Vagina (tissue), 2 donors: ENCODE results near the gene JPT2. TPM values are rescaled to one million over a fixed set of nuclear protein-coding genes. Genes with fewer than 3 reads are reported as not detected.

Experiments
- DNase-seq, 2 donors: peaks; one replicate each; pipeline ENCODE4 v3.0.0-alpha.2; 2017; ENCODE audit errors: extremely low spot score in 2 of 2
- H3K27ac ChIP-seq: fragments of 200-600 bp; sonication (generic); one replicate; pipeline ENCODE4 v1.5.1; 2019
- H3K27me3 ChIP-seq: fragments of 200-600 bp; sonication (generic); one replicate; pipeline ENCODE4 v1.5.1; 2019
- H3K36me3 ChIP-seq, 2 donors: fragments of 200-600 bp; sonication (generic); one replicate each; pipeline ENCODE4 v1.5.1; 2017 to 2019
- H3K4me1 ChIP-seq: fragments of 200-600 bp; sonication (generic); one replicate; pipeline ENCODE4 v1.5.1; 2019
- H3K4me3 ChIP-seq, 2 donors: fragments of 200-600 bp; sonication (generic); 1 replicate in 1 of 2; 2 replicates in 1 of 2; pipeline ENCODE4 v1.5.1; 2016 to 2019
- H3K9me3 ChIP-seq: fragments of 200-600 bp; sonication (generic); one replicate; pipeline ENCODE4 v1.5.1; 2019
- POLR2A ChIP-seq, 2 donors: fragments of 450-650 bp; IDR thresholded peaks; one replicate each; pipeline ENCODE4 v1.6.1; 2017; ENCODE audit warnings: antibody characterized with exemption in 2 of 2, mild to moderate bottlenecking in 2 of 2, moderate library complexity in 2 of 2
- POLR2AphosphoS5 ChIP-seq, 2 donors: sonication (generic); formaldehyde crosslinking; IDR thresholded peaks; one replicate each; pipeline ENCODE4 v1.9.0; 2017; ENCODE audit warnings: antibody characterized with exemption in 2 of 2, mild to moderate bottlenecking in 2 of 2, low read depth in 1 of 2; ENCODE audit not compliant: insufficient read depth in 1 of 2
- intact Hi-C: fragments of 100-400 bp; cut with DNase I; formaldehyde crosslinking; loops from one replicate; pipeline ENCODE4 v1.15.1; 2023
- total RNA-seq: library from RNA; depleted of rRNA; stranded (reverse); fragments of >200 nt; gene quantifications from one replicate; pipeline ENCODE4 v1.2.3, GENCODE V29; 2016
- TF ChIP-seq, protein P1 (sequence below), 3 experiments: fragments of 450-650 bp in 2 of 3; fragments of 200-600 bp in 1 of 3; sonication (generic) in 1 of 3; IDR thresholded peaks; one replicate each; pipeline ENCODE4 v1.5.1; 2017 to 2019; ENCODE audit warnings: antibody characterized with exemption in 3 of 3, mild to moderate bottlenecking in 2 of 3, moderate library complexity in 2 of 3

Gene JPT2
- total RNA-seq, 1 donor from 2014 or later = 19.9 TPM

GRCh38 chr16:1655269-1655807 is 22.7 kb upstream of the JPT2 start:
- no peak overlapping the region for H3K27ac ChIP-seq
- TF ChIP-seq POLR2AphosphoS5 (IDR thresholded peaks at IDR 0.05; ENCODE audit: insufficient read depth in 1 of 2, low read depth in 1 of 2) (no peak), POLR2A (IDR thresholded peaks at IDR 0.05) (no peak)
- TF ChIP-seq, protein P1, sequence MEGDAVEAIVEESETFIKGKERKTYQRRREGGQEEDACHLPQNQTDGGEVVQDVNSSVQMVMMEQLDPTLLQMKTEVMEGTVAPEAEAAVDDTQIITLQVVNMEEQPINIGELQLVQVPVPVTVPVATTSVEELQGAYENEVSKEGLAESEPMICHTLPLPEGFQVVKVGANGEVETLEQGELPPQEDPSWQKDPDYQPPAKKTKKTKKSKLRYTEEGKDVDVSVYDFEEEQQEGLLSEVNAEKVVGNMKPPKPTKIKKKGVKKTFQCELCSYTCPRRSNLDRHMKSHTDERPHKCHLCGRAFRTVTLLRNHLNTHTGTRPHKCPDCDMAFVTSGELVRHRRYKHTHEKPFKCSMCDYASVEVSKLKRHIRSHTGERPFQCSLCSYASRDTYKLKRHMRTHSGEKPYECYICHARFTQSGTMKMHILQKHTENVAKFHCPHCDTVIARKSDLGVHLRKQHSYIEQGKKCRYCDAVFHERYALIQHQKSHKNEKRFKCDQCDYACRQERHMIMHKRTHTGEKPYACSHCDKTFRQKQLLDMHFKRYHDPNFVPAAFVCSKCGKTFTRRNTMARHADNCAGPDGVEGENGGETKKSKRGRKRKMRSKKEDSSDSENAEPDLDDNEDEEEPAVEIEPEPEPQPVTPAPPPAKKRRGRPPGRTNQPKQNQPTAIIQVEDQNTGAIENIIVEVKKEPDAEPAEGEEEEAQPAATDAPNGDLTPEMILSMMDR (IDR thresholded peaks at IDR 0.05) = no peak
- no peaks in the 10 kb centered on the region for H3K27me3 ChIP-seq

GRCh38 chr16:1655909-1656807 is 21.9 kb upstream of the JPT2 start:
- no peaks in the 10 kb centered on the region for H3K9me3 ChIP-seq
- H3K4me3 ChIP-seq = no peak overlapping the region
- TF ChIP-seq POLR2A (IDR thresholded peaks at IDR 0.05) = no peak
- TF ChIP-seq, protein P1 (IDR thresholded peaks at IDR 0.05) = no peak
- TF ChIP-seq POLR2AphosphoS5 (IDR thresholded peaks at IDR 0.05; ENCODE audit: insufficient read depth in 1 of 2, low read depth in 1 of 2) = no peak
- no peaks in the 10 kb centered on the region for H3K4me1 ChIP-seq
- H3K36me3 ChIP-seq = peaks cover 3 to 66% of the 10 kb centered on the region in 2 donors
- H3K27ac ChIP-seq = no peak overlapping the region
- intact Hi-C loops = no loop called here
- no peak for DNase-seq
- H3K27me3 ChIP-seq = no peaks in the 10 kb centered on the region

More at GRCh38 chr16:1655269-1655807, 22.7 kb upstream of the JPT2 start:
- H3K9me3 ChIP-seq = no peaks in the 10 kb centered on the region
- H3K4me1 ChIP-seq = no peaks in the 10 kb centered on the region
- DNase-seq = no peak
- intact Hi-C loops = no loop called here
- H3K4me3 ChIP-seq = no peak overlapping the region
- peaks cover 3 to 61% of the 10 kb centered on the region in 2 donors for H3K36me3 ChIP-seq

DNA sequence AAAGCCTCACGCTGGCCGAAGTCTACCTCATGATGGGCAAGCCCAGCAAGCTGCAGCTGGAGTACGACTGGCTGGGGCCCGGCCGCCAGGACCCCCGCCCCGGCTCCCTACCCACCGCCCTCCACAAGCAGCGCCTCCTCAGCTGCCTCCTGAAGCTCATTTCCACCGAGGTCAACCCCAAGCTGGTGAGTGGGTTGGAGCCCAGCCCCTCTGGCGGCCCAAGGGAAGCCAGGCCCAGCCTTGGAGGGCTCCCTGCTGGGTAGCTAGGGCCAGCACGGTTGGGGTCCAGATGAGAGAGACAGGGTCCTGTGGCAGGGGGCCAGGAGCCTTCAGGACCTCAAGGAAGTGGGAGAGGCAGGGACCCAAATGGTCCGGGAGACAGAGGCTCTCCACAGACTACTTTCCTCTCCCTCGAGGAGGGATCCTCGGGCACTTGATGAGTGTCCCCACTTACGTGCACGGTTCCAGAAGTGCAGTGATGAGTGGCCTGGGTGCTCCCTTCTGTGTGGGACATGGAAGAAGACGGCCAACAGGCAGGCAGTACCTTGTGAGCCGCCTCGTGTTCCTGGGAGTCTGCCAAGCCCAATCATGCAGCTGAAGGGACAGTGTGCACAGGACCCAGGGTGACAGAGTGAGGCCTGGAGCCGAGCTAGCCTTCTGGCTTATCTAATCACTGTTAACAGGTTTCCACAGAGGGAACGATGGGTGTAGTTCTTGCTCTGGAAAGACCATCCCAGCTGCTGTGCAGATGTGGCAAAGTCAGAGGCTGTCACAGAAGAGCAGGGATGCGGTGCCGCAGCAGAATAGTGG is 21.1 kb upstream of the JPT2 start:
- intact Hi-C loops = no loop called here
- Histone ChIP-seq H3K36me3 (peaks cover 3 to 71% of the 10 kb centered on the region in 2 donors), H3K4me1 (no peaks in the 10 kb centered on the region), H3K27ac (no peak overlapping the region), H3K4me3 (no peak overlapping the region), H3K9me3 (no peaks in the 10 kb centered on the region), H3K27me3 (no peaks in the 10 kb centered on the region)
- TF ChIP-seq POLR2AphosphoS5 (IDR thresholded peaks at IDR 0.05; ENCODE audit: insufficient read depth in 1 of 2, low read depth in 1 of 2) (no peak), POLR2A (IDR thresholded peaks at IDR 0.05) (no peak)
- TF ChIP-seq, protein P1 (IDR thresholded peaks at IDR 0.05) = no peak
- DNase-seq = no peak

- Histone ChIP-seq H3K36me3 (peaks cover 3 to 72% of the 10 kb centered on the region in 2 donors), H3K4me1 (no peaks in the 10 kb centered on the region)
These were observed 20.2 kb upstream of the JPT2 start for GRCh38 chr16:1657841-1658240.

More at GRCh38 chr16:1657841-1658240, 20.2 kb upstream of the JPT2 start:
- Histone ChIP-seq H3K4me3 (no peak overlapping the region), H3K27me3 (no peaks in the 10 kb centered on the region), H3K9me3 (no peaks in the 10 kb centered on the region), H3K27ac (no peak overlapping the region)
- intact Hi-C loops = no loop called here
- no peak for DNase-seq
- TF ChIP-seq, protein P1 (IDR thresholded peaks at IDR 0.05) = no peak
- TF ChIP-seq POLR2AphosphoS5 (IDR thresholded peaks at IDR 0.05; ENCODE audit: insufficient read depth in 1 of 2, low read depth in 1 of 2) = no peak
- TF ChIP-seq POLR2A (IDR thresholded peaks at IDR 0.05) = no peak
